Measurements from ENCODE around the gene PARVG. TPM values are rescaled to one million over a fixed set of nuclear protein-coding genes. Genes with fewer than 3 reads are reported as not detected.

The PARVG gene
- total RNA-seq, 1 donor from 2014 or later: 65.9 TPM

DNA sequence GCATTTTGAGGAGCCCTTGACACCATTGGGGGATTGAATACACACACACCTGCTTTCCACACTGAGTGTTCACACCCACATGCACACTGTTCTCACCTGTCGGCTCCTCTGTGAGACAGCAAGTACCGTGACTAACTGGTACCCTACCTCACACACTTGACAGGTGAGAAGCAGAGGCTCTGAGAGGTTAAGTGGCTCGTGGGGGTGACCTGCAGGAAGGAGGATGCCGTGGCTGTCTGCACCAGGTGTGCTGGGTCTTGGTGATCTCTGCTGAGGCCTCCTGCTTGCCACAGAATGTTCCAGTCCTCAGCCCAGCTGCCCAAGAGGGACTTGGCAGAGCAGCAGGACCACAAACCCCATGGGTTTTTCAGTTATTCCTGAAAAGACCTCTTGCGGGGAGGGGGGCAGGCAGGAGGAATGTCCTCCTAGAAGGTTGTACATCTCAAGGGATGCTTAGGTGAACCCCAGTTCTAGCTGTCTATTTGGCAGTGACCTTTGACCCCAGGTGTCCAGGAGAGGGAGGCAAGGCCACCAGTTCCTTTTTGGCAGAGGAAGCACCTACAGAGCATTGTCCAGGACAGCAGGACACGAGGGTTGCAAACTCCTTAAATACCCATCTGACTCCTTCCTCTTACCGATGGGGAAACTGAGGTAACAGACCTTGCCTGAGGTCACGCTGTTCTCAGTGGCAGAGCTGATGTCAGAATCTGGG is 66.0 kb downstream of the PARVG start:
- intact Hi-C loops (cut with DNase I): no loop called here
- H3K27me3 ChIP-seq: peaks cover 18% of the 10 kb centered on the region
- DNase-seq (no peak), ATAC-seq (no peak)
- TF ChIP-seq CTCF (IDR thresholded peaks at IDR 0.05): no peak
- H3K4me1 ChIP-seq: no peaks in the 10 kb centered on the region
- no peak overlapping the region for H3K4me3 ChIP-seq
- H3K36me3 ChIP-seq: no peaks in the 10 kb centered on the region
- H3K27ac ChIP-seq: no peak overlapping the region
- H3K9me3 ChIP-seq: no peaks in the 10 kb centered on the region

GRCh38 chr22:44247346-44247745 is 66.6 kb downstream of the PARVG start:
- TF ChIP-seq CTCF (IDR thresholded peaks at IDR 0.05): no peak

DNA sequence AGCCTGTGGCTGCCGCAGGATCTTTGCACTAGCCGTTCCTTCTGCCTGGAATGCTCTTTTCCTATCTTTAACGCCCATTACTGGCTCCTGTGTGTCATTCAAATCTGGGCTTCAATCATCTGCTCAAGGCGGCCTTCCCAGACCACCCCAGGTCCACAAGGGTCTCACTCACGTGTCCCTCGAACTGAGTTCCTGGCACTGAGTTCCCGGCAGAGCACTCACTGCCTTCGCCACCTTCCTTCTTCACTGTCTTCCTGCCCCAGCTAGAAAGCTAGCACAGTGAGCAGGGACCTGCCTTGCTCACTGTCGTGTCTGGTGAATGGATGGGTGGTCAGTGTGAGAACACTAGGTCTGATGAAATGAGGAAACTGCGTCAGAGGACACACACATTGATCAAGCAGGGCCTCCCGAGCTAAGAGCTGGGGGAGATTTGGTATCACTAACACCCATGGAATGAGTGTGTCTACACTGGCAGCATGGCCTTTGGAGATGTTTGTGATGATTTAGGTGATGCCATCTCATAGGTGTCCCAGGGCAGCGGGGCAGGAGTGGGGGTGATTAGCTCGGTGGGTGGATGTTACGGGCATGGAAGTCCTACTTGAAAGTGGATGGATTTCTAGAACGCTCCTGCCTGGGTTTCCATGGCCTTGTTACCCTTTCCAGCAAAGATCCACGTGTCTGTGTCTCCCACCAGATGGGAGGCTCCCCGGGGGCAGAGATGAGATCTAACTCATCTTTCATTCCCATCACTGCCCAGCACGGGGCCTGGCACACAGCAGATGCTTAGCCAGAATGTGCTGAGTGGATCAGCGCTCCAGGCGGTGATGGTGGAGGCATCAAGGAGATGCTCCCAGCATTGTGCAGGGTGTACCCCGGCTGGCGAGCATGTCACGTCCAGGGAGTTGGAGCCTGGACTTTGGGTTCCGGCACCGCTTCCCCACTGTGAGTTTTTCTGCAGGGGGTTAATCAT is 67.5 kb downstream of the PARVG start:
- DNase-seq (no peak), ATAC-seq (no peak)
- Histone ChIP-seq H3K4me3 (no peak overlapping the region), H3K27ac (no peak overlapping the region), H3K4me1 (no peaks in the 10 kb centered on the region), H3K36me3 (no peaks in the 10 kb centered on the region), H3K9me3 (no peaks in the 10 kb centered on the region), H3K27me3 (peaks cover 14% of the 10 kb centered on the region)
- TF ChIP-seq CTCF (IDR thresholded peaks at IDR 0.05): no peak
- intact Hi-C loops (cut with DNase I): no loop called here

More at GRCh38 chr22:44247346-44247745, 66.6 kb downstream of the PARVG start:
- Histone ChIP-seq H3K9me3 (no peaks in the 10 kb centered on the region), H3K4me3 (no peak overlapping the region), H3K36me3 (no peaks in the 10 kb centered on the region), H3K27me3 (peaks cover 18% of the 10 kb centered on the region), H3K4me1 (no peaks in the 10 kb centered on the region), H3K27ac (no peak overlapping the region)
- ATAC-seq (no peak), DNase-seq (no peak)
- intact Hi-C loops (cut with DNase I): no loop called here

GRCh38 chr22:44248926-44249325 is 68.2 kb downstream of the PARVG start:
- H3K27ac ChIP-seq: no peak overlapping the region
- no peaks in the 10 kb centered on the region for H3K4me1 ChIP-seq
- TF ChIP-seq CTCF (IDR thresholded peaks at IDR 0.05): no peak
- intact Hi-C loops (cut with DNase I): no loop called here
- H3K4me3 ChIP-seq: no peak overlapping the region
- no peak for DNase-seq
- no peaks in the 10 kb centered on the region for H3K9me3 ChIP-seq
- ATAC-seq: no peak
- H3K27me3 ChIP-seq: peaks cover 9% of the 10 kb centered on the region
- no peaks in the 10 kb centered on the region for H3K36me3 ChIP-seq

GRCh38 chr22:44249376-44250147 is 68.8 kb downstream of the PARVG start:
- no peaks in the 10 kb centered on the region for H3K4me1 ChIP-seq
- H3K4me3 ChIP-seq: no peak overlapping the region
- ATAC-seq: no peak
- H3K27me3 ChIP-seq: peaks cover 3% of the 10 kb centered on the region
- no peak for TF ChIP-seq CTCF (IDR thresholded peaks at IDR 0.05)
- no peaks in the 10 kb centered on the region for H3K9me3 ChIP-seq
- H3K36me3 ChIP-seq: no peaks in the 10 kb centered on the region
- DNase-seq: no peak
- H3K27ac ChIP-seq: no peak overlapping the region
- intact Hi-C loops (cut with DNase I): no loop called here

Measured in upper lobe of right lung (tissue), 1 donor.